Measurements from ENCODE around the gene SEC61G.

The SEC61G gene

DNA sequence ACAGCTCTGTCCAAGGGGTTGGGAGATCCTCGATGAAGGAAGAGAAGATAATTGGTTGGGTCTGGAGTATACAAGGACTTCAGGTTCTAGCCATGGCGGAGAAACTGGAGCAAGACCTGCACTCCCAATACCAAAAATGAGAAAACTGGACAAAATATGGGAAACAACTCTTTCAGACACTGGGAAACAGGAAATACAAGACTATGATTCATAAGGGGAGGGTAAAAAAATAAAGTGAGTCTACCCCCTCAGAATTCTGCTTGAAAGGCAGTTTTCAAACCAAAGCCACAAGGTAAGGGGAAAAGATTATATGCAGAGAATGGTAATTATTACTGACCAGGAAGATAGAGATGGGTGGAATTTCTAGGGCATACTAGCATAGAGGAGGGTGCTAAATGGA is 10.2 kb upstream of the SEC61G start:
- H3K4me3 ChIP-seq (ENCODE audit: low read depth, low read length) = no peak overlapping the region

DNA sequence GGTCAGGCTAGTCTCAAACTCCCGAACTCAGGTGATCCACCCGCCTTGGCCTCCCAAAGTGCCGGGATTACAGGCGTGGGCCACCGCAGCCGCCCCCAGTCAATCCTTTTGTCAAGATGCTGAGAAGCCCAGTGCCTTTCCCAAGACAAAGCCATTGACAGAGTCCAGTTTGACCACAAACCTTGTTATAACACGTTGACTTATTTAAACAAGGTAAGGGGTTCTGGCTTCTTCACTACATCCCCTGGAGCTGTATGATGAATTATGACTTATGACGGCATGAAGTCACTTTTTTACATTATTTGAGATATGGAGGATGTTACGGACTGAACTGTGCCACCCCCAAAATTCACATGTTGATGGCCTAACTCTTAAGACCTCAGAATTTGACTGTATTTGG is 5.8 kb upstream of the SEC61G start:
- no peak overlapping the region for H3K4me3 ChIP-seq (ENCODE audit: low read depth, low read length)

DNA sequence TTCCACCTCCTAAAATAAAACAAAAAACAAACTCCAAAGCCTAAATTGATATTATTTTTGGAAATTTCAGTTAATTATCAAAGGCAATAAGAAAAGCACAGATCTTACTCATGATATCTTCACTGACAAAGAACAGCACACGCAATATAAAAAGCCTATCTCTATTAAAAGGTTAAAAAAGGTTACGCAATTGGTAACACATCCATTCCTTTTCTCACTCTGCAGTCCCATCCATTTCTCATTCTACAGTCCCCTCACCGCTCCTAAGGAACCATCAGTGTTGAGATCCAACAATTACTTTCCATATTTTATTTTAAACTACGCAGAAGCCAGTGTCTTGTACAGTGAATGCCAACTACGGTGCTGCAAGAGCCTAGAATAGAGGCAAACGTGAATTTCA is 1.3 kb downstream of the SEC61G start:
- H3K4me3 ChIP-seq (ENCODE audit: low read depth, low read length) = peak overlapping the region; percentile 96

DNA sequence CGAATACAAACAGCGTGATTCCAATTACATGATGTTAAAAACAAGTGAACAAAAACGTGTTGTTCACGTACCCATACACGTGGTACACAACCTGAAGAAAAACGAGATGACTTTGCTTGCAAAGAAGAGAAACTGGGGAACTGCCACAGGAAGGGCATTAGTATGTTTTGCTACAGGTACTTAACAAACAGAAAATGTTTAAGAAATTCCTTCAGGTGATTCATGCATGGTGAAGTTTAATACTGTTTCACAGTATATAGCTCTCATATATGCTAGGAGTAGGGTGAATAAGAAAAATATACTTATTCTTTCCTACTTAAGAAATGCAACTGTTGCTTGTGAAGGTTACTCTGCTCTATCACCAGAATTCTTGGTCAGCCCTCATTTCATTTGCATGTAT is 9.8 kb downstream of the SEC61G start:
- no peak overlapping the region for H3K4me3 ChIP-seq (ENCODE audit: low read depth, low read length)

DNA sequence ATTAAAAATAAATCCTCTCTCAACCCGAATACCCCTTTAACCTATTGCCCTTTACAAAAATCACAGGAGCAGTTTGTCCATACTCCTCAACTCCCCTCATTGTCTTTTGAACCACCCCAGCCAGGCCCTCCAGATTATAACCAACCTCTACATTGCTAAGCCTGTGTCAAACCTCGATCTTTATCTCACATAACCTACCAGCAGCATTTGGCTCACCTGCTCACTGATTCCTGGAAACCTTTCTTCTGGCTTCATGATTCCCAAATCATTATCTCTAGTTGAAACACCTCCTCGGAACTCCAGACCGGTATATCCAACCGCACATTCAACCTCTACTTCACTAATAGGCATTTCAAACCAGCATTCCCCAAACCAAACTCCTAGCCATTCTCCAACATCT is 11.8 kb downstream of the SEC61G start:
- no peak overlapping the region for H3K4me3 ChIP-seq (ENCODE audit: low read depth, low read length)

DNA sequence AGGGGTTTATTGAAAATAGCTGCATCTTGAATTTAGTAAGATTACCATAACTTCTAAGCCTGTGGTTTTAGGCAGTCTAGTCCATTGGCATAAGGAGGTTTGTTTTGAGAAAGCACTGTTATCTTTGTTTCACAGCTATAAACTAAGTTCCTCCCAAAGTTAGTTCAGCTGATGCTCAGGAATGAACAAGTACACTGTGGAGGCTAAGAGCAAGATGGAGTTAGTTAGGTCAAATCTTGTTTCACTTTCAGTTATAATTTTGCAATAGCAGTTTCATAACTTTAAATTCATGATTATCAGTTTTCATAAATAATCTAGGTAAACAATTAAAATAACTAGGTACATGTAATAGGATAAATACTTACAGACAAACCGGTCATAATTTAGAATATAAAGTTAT is 15.4 kb downstream of the SEC61G start:
- H3K4me3 ChIP-seq (ENCODE audit: low read depth, low read length) = no peak overlapping the region

DNA sequence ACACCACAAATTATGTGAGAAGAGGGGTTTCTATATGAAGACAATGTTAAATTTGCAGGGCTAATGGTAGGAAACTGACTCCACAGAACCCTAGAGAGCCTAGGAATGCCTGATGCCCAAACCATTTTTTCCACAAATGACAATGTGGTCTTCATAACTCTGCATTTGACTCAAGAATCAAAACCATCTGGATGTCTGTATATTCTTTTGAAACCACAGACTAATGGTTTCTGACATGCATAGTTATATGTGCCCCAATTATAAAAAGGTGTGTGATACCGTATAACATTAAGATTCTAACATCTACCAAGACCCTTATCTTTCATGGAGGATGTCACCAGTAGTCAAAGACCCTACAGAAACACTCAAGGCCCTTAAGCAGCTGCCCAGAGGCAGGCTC is 20.3 kb downstream of the SEC61G start:
- H3K4me3 ChIP-seq (ENCODE audit: low read depth, low read length) = no peak overlapping the region

DNA sequence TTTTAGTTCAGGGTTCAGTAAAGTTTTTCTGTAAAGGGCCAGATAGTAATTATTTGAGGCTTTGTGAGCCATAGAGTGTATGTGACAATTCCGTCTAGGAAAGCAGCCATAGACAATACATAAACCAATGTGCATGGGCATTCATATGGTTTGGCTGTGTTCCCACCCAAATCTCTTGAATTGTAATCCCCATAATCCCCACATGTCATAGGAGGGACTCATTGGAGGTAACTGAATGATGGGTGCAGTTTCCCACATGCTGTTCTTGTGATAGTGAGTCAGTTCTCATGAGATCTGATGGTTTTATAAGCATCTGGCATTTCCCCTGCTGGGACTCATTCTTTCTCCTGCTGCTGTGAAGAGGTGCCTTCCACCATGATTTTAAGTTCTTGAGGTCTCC is 29.9 kb downstream of the SEC61G start:
- no peak overlapping the region for H3K4me3 ChIP-seq (ENCODE audit: low read depth, low read length)

DNA sequence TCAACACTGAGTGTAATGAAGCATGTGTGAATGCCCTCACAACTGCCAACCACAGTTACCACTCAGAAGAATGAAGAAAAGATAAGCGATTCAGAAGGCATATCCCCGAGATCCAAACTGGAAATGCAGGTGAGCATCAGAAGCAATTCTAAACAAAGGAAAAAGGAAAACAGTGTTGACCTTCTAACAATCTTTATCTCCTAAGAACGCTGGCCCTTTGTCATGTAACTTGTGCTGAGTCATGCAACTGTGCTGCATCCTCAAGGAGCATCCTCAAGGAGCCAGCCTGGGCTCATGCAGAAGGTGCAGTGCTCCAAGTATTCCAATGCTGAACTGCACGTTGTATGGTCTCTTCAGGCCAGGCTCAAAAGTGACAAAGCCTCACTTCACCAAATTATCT is 30.6 kb downstream of the SEC61G start:
- no peak overlapping the region for H3K4me3 ChIP-seq (ENCODE audit: low read depth, low read length)

DNA sequence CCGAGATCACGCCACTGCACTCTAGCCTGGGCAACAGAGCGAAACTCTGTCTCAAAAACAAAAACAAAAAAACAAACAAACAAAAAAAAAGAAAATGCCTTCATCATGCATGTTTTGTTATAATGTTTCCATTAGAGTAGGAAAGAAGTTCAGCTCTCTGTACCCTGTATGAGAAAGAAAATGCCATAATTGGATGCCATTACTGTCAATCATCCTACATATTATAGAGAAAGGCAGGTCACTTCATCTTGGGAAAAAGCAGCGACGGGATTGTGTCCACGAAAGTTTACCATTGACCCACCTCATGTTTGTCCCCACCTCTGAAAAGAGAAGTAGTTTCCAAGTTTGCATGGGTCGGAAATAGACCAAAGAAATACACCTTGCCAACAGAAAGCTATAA is 33.8 kb downstream of the SEC61G start:
- no peak overlapping the region for H3K4me3 ChIP-seq (ENCODE audit: low read depth, low read length)

DNA sequence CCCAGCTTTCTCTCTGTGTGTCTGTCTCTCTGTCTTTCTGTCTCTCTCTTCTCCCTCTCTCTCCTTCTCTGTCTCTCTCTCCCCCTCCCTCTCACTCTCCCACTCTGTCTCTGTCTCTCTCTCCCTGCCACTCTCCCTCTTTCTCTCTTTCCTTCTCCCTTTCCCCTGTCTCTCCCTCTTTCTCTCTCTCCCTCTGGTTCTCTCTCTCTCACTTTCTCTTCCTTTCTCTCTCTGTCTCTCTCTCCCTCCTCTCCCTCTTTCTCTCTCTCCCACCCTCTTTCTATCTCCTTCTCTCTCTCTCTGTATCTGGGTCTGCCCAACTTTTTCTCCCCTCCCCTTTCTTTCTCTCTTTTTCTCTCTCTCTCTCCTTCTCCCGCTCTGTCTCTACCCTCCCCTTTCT is 36.5 kb downstream of the SEC61G start:
- H3K4me3 ChIP-seq (ENCODE audit: low read depth, low read length) = no peak overlapping the region

DNA sequence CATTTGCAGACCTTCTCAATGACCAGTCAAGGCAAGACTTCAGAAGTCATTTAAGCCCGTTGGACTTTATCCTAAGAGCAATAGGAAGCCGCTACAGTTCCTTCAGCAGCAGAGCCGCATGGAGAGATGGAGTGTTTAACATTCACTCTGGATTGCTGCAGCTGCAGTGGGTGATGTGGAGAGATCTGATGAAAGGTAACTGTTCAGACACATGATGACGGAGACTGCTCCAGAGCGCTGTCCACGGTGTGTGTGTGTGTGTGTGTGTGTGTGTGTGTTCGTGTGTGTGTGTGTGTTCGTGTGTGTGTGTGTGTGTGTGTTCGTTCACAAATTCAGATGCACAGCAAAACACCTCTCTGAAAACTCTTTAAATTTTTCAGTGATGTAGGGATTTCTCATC is 37.0 kb downstream of the SEC61G start:
- no peak overlapping the region for H3K4me3 ChIP-seq (ENCODE audit: low read depth, low read length)

DNA sequence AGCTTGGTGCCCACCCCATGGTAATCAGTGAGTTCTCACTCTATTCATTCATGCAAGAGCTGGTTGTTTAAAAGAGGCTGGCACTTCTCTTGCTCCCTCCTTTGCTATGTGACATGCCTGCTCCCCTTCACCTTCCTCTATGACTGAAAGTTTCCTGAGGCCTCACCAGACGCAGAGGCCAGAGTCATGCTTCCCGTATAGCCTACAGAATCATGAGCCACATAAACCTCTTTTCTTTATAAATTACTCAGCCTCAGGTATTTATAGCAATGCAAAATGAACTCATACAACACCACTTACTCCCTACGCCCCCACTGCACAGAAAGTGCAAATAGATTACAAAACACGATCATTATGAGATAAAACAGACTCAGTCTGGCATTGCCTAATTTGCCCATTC is 39.0 kb downstream of the SEC61G start:
- no peak overlapping the region for H3K4me3 ChIP-seq (ENCODE audit: low read depth, low read length)

DNA sequence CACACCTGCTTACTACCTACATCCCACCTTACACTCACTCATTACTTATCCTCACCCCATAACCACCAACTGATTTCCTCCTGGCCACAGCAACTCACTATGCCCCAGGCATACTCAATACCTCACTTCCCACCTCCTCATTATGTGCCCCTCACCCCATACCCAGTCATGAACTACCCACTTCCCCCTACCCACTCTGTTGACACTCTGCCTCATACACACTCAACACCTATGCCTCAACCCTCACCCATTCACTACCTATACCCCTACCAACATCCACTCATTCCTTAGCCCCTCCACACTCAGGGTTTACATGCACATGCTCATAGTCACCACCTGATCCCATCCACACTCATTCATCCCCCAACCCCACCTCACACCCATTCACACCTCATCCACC is 39.6 kb downstream of the SEC61G start:
- no peak overlapping the region for H3K4me3 ChIP-seq (ENCODE audit: low read depth, low read length)

DNA sequence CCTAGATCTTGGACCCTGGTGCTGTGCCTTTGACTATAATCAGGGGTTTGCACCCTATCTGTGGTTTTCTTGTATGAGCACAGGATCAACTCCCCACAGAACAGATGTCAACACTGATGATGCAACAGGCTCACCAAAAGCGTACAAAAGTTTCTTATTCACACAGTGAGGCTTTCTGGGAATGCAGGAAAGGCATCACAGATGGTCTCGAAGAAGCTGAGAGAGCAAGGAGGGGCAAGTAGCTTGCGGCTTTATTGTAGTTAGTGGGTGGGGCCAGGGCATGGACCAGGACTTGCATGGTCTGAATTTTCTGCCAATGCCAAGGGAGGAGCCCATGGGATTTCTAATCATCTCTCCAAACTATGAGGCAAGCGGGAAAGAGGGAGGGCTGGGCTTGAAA is 46.2 kb downstream of the SEC61G start:
- no peak overlapping the region for H3K4me3 ChIP-seq (ENCODE audit: low read depth, low read length)

DNA sequence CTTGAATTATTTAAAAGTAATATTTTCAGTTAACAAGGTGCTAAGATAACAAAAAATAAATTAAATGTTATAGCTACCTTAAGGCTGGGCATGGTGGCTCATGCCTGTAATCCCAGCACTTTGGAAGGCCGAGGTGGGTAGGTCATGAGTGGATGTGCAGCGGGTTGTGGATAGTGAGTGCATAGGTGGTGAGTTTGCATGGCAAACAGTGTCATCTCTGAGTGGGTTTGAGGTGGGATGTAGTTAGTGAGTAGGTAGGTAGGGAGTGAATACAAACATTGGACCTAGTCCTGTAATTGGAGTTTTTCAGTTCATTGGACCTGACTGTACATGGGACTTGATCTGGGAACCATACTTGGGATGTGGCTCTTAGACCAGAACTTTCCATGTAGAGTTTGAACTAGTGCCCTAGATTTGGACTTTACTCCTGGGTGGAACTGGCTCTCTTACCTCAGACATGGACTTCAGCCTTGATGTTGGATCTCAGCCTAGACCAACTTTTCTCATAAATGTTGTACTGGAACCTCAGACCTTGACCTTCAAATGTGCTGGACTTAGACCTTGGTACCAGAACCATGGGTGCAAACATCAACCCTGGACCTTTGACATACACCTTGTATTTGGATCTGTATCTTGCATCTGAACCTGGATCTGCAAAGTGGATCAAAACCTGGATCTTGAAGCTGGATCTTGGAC is 47.0 kb downstream of the SEC61G start:
- H3K4me3 ChIP-seq (ENCODE audit: low read depth, low read length) = no peak overlapping the region

DNA sequence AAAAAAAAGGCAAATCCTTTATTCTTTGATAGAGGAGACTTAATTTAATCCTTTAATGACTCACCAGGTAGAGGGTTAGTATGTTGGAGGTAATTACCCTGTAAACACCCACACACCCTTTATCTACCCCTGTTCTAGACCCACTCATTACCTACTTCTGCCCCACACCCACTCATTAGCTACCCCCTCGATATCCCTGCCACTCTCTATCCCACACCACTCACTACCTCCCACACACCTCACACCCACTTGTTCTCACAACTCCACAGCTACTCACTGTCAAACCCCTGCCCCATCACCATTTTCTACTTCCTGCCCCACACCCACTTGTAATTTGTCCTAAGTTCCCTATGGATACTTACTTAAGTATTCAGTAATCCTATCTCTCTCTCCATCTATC is 49.7 kb downstream of the SEC61G start:
- H3K4me3 ChIP-seq (ENCODE audit: low read depth, low read length) = no peak overlapping the region

DNA sequence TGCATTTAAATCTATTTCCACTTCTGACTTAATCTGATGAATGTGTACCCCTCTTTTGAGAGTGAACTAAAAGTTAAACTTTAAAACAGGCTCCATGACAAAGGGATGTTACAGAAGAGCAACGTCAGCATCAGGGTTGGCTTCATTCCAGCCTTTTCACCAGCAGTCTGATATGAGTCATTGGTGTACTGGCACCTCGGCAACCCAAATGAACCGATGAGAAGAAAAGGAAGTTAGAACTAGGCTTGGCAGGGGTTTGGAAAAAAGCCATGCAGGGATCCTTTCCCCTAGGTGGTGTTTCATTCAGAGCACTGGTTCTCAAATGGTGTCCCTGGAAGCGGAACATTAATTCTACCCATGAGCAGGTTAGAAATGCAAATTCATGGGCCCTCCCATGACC is 53.6 kb downstream of the SEC61G start:
- H3K4me3 ChIP-seq (ENCODE audit: low read depth, low read length) = no peak overlapping the region

DNA sequence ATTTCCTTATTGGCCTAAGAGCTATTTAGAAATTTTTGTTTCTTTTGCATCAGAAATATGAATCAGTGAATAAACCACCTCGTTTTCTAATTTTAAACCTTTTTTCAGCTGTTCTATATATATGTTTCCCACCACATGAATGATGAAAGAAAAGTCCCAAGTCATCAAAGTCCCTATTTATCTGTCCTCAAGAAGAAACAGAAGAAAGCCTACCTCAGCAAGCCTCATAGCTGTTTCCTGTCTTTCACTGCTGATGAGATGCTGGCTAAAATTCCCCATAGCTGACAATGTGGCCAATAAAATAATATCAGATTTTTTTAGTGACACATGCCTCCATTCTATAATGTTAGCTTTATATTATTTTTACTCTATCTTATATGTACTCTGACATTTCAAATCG is 54.2 kb downstream of the SEC61G start:
- no peak overlapping the region for H3K4me3 ChIP-seq (ENCODE audit: low read depth, low read length)

All from iPS-11a (cell line).